ENCODE results near the gene SIT1. TPM values are rescaled to one million over a fixed set of nuclear protein-coding genes. Genes with fewer than 3 reads are reported as not detected.

The SIT1 gene
- total RNA-seq, 1 donor = 0.36 TPM

DNA sequence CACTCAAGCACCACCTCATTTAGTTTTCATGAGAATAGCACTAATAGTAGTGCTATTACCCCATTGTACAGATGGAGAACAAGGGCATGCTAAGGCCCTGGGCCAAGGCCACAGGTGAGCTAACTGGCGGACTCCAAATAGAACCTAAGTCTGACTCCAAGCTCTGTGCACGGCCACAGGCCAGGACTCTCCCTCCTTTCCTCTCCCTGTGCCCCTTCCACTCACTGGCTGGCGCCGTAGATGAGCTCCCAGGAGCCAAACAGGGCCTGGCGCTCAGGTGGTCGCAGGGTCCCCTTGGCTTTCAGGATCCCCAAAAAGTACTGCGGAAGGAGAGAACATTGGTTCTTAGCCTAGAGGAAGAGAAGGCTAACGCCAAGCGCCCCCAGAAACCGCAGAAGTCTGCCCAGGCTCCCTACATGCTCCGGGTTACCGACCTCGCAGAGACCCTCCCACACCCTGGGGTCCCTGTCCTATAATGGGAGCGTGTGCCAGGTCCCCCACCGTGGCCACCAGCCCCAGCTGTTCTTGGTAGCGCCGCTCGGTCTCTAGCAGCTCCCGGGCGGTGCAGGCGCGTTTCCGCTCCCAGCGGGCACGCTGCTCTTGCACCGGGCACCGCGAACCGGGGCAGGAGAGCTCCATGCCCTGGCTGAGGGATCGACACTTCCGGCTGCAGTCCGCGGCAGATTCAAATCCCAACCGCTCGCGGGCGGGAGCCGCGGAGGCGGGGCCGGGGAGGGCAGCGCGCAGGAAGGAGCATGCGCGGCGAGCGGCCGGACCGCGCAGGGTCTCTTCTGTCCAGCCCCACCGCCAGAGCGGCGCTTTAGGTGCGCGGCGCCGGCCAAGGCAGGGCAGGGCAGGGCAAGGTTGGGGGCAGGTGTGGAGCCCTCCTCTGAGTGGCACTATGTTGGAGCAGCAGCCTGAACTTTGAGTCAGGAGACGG, 14.1 kb upstream of the SIT1 start, which contains the start of gene ARHGEF39:
Gene ARHGEF39 (minus strand): TSS at position 665 of the 940 bp plus-strand sequence. CDS start 26 bp downstream, at position 639.
- TF ChIP-seq, protein P1, sequence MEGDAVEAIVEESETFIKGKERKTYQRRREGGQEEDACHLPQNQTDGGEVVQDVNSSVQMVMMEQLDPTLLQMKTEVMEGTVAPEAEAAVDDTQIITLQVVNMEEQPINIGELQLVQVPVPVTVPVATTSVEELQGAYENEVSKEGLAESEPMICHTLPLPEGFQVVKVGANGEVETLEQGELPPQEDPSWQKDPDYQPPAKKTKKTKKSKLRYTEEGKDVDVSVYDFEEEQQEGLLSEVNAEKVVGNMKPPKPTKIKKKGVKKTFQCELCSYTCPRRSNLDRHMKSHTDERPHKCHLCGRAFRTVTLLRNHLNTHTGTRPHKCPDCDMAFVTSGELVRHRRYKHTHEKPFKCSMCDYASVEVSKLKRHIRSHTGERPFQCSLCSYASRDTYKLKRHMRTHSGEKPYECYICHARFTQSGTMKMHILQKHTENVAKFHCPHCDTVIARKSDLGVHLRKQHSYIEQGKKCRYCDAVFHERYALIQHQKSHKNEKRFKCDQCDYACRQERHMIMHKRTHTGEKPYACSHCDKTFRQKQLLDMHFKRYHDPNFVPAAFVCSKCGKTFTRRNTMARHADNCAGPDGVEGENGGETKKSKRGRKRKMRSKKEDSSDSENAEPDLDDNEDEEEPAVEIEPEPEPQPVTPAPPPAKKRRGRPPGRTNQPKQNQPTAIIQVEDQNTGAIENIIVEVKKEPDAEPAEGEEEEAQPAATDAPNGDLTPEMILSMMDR (IDR thresholded peaks at IDR 0.05; ENCODE audit: extremely low read depth, low read depth, low read length) = no peak
- Histone ChIP-seq H3K27ac (ENCODE audit: low read depth, low read length) (peak within 1 kb of the TSS; percentile 24), H3K9me3 (ENCODE audit: low read depth, low read length) (no peaks in the 10 kb centered on the region), H4K20me1 (ENCODE audit: insufficient read depth, low read length) (no peaks in the 10 kb centered on the region), H3K4me2 (ENCODE audit: insufficient read depth, low read length) (peak within 1 kb of the TSS; percentile 96), H2AFZ (ENCODE audit: low read length) (peak within 1 kb of the TSS; percentile 93), H3K4me1 (ENCODE audit: insufficient read depth, low read length) (peaks cover 15% of the 10 kb centered on the region), H3K27me3 (ENCODE audit: insufficient read depth, low read length) (no peaks in the 10 kb centered on the region), H3K79me2 (ENCODE audit: insufficient read depth, low read length) (peaks cover 8% of the 10 kb centered on the region), H3K36me3 (ENCODE audit: insufficient read depth, low read length) (peaks cover 22% of the 10 kb centered on the region), H3K4me3 (ENCODE audit: insufficient read depth, low read length) (peak within 1 kb of the TSS; percentile 78)
- DNase-seq (ENCODE audit: insufficient read length, low spot score, missing footprints) = peak; percentile 99

DNA sequence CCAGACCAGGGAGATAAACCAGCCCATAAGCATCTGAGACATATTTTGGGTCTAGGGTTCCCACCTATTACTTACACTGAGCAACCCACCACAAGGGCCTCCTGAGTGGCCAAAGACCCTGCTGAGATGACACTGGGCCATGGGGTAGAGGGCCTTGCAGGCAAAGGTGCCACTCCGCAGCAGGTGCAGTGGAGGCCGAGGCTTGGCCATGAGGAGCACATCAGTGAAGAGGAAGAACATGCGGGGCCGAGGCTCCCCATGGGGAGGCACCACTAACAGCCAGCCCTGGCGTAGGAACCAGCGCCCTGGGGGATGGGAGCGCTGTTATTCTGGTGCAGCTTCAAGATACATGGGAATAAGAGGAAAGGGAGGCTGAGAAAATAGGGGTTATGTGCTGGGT, 11.7 kb upstream of the SIT1 start:
- H3K79me2 ChIP-seq (ENCODE audit: insufficient read depth, low read length) = peaks cover 10% of the 10 kb centered on the region
- H3K4me2 ChIP-seq (ENCODE audit: insufficient read depth, low read length) = no peak overlapping the region

DNA sequence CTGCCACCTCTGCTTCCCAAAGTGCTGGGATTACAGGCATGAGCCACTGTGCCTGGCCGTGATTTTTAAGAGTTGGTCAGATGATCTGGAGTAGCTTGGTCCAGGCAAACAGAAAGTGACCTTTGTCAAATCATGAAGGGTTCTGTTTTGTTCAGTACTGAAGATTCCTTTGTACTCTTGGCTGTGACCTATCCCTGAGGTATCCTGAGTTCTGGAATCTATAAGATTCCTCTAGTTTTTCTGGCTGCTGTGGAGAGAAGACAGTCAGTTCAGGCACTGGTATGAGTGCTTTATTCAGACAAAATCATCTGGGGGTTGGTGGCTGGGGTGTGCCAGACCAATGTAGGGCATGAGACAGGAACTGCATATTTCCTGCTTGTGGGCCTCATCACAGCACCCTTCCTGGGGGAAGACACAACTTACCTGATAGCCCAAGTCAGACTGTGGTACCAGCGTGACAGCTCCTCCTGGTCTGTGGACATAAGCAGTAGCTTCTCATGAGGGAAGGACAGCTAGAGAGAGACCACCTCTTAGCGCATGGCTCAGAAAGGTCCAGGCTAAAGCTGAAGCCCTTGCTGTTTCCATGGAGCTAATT, 11.1 kb upstream of the SIT1 start:
- Histone ChIP-seq H3K27me3 (ENCODE audit: insufficient read depth, low read length) (no peaks in the 10 kb centered on the region), H3K4me2 (ENCODE audit: insufficient read depth, low read length) (no peak overlapping the region), H3K79me2 (ENCODE audit: insufficient read depth, low read length) (peaks cover 10% of the 10 kb centered on the region), H3K27ac (ENCODE audit: low read depth, low read length) (peak overlapping the region; percentile 100), H4K20me1 (ENCODE audit: insufficient read depth, low read length) (no peaks in the 10 kb centered on the region), H3K4me1 (ENCODE audit: insufficient read depth, low read length) (peaks cover 32% of the 10 kb centered on the region), H3K36me3 (ENCODE audit: insufficient read depth, low read length) (peaks cover 22% of the 10 kb centered on the region), H3K4me3 (ENCODE audit: insufficient read depth, low read length) (no peak overlapping the region), H2AFZ (ENCODE audit: low read length) (no peak overlapping the region), H3K9me3 (ENCODE audit: low read depth, low read length) (no peaks in the 10 kb centered on the region)
- no peak for DNase-seq (ENCODE audit: insufficient read length, low spot score, missing footprints)
- TF ChIP-seq, protein P1 (IDR thresholded peaks at IDR 0.05; ENCODE audit: extremely low read depth, low read depth, low read length) = no peak

More for the DNA sequence above, 11.7 kb upstream of the SIT1 start:
- H3K27ac ChIP-seq (ENCODE audit: low read depth, low read length) = no peak overlapping the region
- TF ChIP-seq, protein P1 (IDR thresholded peaks at IDR 0.05; ENCODE audit: extremely low read depth, low read depth, low read length) = no peak
- H3K4me3 ChIP-seq (ENCODE audit: insufficient read depth, low read length) = no peak overlapping the region
- H2AFZ ChIP-seq (ENCODE audit: low read length) = no peak overlapping the region
- H3K4me1 ChIP-seq (ENCODE audit: insufficient read depth, low read length) = peaks cover 26% of the 10 kb centered on the region
- peaks cover 22% of the 10 kb centered on the region for H3K36me3 ChIP-seq (ENCODE audit: insufficient read depth, low read length)
- H3K9me3 ChIP-seq (ENCODE audit: low read depth, low read length) = no peaks in the 10 kb centered on the region
- H4K20me1 ChIP-seq (ENCODE audit: insufficient read depth, low read length) = no peaks in the 10 kb centered on the region
- no peak for DNase-seq (ENCODE audit: insufficient read length, low spot score, missing footprints)
- no peaks in the 10 kb centered on the region for H3K27me3 ChIP-seq (ENCODE audit: insufficient read depth, low read length)

DNA sequence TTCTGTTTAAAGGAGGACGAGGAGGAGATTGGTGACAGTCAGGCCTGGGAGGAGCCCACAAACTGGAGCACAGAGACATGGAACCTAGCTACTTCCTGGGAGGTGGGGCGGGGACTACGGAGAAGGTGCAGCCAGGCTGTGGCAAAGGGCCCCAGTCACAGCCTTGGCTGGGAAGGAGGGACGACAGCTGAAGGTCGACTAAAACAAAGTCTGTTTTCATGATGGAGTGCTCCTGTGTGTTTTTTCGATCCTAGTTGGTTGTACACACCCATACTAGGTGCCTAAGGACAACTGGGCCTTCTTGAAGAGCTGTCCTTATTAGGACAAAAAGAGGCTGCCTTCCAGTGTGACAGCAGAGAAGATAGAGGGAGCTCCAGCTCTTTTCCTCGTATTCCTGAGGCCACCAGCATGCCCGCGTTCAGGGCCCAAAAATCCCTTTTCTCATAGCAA, 10.3 kb upstream of the SIT1 start:
- no peak overlapping the region for H3K4me2 ChIP-seq (ENCODE audit: insufficient read depth, low read length)
- no peaks in the 10 kb centered on the region for H3K27me3 ChIP-seq (ENCODE audit: insufficient read depth, low read length)
- no peak overlapping the region for H3K4me3 ChIP-seq (ENCODE audit: insufficient read depth, low read length)
- TF ChIP-seq, protein P1 (IDR thresholded peaks at IDR 0.05; ENCODE audit: extremely low read depth, low read depth, low read length) = peak; percentile 52
- H3K36me3 ChIP-seq (ENCODE audit: insufficient read depth, low read length) = peaks cover 22% of the 10 kb centered on the region
- H4K20me1 ChIP-seq (ENCODE audit: insufficient read depth, low read length) = no peaks in the 10 kb centered on the region
- no peak overlapping the region for H2AFZ ChIP-seq (ENCODE audit: low read length)
- H3K9me3 ChIP-seq (ENCODE audit: low read depth, low read length) = no peaks in the 10 kb centered on the region
- H3K79me2 ChIP-seq (ENCODE audit: insufficient read depth, low read length) = peaks cover 10% of the 10 kb centered on the region
- DNase-seq (ENCODE audit: insufficient read length, low spot score, missing footprints) = no peak
- peaks cover 34% of the 10 kb centered on the region for H3K4me1 ChIP-seq (ENCODE audit: insufficient read depth, low read length)
- peak overlapping the region; percentile 100 for H3K27ac ChIP-seq (ENCODE audit: low read depth, low read length)
